Activated CD4-positive, alpha-beta T cell treated with anti-CD3 and anti-CD28 coated beads, Interleukin-2, amount 10 ng/mL, durations not matched to agents 7 days and 5 days (primary cell): ENCODE measurements around the gene SUMO2. TPM values are rescaled to one million over a fixed set of nuclear protein-coding genes. Genes with fewer than 3 reads are reported as not detected.
"Not testable (repeated sequence)": the region's sequence is repeated elsewhere in the genome, so short reads cannot be mapped to it uniquely, and the experiment has no call there.

Experiments used
- CTCF ChIA-PET: fragments of 350-600 bp; sonication (Branson Sonifier 250); formaldehyde crosslinking; loops from one replicate; lab custom pipeline; 2021; ENCODE audit warnings: antibody characterized with exemption; lab: Charles Lee
- POLR2A ChIA-PET: fragments of 350-600 bp; sonication (Branson Sonifier 250); formaldehyde crosslinking; loops from one replicate; lab custom pipeline; 2021; ENCODE audit warnings: antibody characterized with exemption; lab: Charles Lee
- DNase-seq: peaks from one replicate; pipeline ENCODE4 v3.0.0-alpha.2; 2020
- H3K27ac Mint-ChIP-seq: one replicate; pipeline ENCODE4 v1.8.0; 2021; ENCODE audit warnings: mild to moderate bottlenecking, moderate library complexity, mixed read lengths
- H3K27me3 Mint-ChIP-seq: one replicate; pipeline ENCODE4 v1.8.0; 2021; ENCODE audit warnings: mixed read lengths
- H3K36me3 Mint-ChIP-seq: one replicate; pipeline ENCODE4 v1.8.0; 2021; ENCODE audit warnings: low read depth, mixed read lengths
- H3K4me1 Mint-ChIP-seq: one replicate; pipeline ENCODE4 v1.8.0; 2021; ENCODE audit warnings: mixed read lengths
- H3K4me3 Mint-ChIP-seq: one replicate; pipeline ENCODE4 v1.8.0; 2021; ENCODE audit warnings: mild to moderate bottlenecking, moderate library complexity, mixed read lengths
- H3K9me3 Mint-ChIP-seq: one replicate; pipeline ENCODE4 v1.8.0; 2021; ENCODE audit warnings: mixed read lengths
- total RNA-seq, 2 experiments: library from RNA; stranded (reverse); gene quantifications; one replicate each; pipeline ENCODE4 v1.2.3, GENCODE V29; 2021

SUMO2 gene
- total RNA-seq, 2 experiments from 2014 or later: 527 to 642 TPM

- no peak overlapping the region for H3K27ac Mint-ChIP-seq
- POLR2A ChIA-PET: no interaction called here
- no peak overlapping the region for H3K4me3 Mint-ChIP-seq
Observed at GRCh38 chr17:75135452-75135851, 47.3 kb downstream of the SUMO2 start.

GRCh38 chr17:75133607-75134347 is 49.0 kb downstream of the SUMO2 start:
- DNase-seq, H3K27me3 Mint-ChIP-seq, H3K9me3 Mint-ChIP-seq: not testable (repeated sequence)
- Mint-ChIP-seq H3K4me3 (peak overlapping the region; percentile 7), H3K27ac (peak overlapping the region; percentile 60), H3K4me1 (peaks cover 30% of the 10 kb centered on the region), H3K36me3 (peaks cover 18% of the 10 kb centered on the region)
- POLR2A ChIA-PET: interaction anchor here (1.1 kb wide), 1 partner anchor 20 kb away, joined by 3 read pairs; no protein-coding TSS in a partner anchor
- CTCF ChIA-PET: interaction anchor here (0.7 to 13.8 kb wide), 4 partner anchors 8 to 74 kb away, joined by 3 to 150 read pairs (median 7); no protein-coding TSS in a partner anchor

More at GRCh38 chr17:75135452-75135851, 47.3 kb downstream of the SUMO2 start:
- peaks cover 28% of the 10 kb centered on the region for H3K4me1 Mint-ChIP-seq
- no peaks in the 10 kb centered on the region for H3K9me3 Mint-ChIP-seq
- CTCF ChIA-PET: interaction anchor here (0.6 to 13.8 kb wide), 3 partner anchors 9 to 20 kb away, joined by 3 to 150 read pairs (median 3); no protein-coding TSS in a partner anchor
- peaks cover 21% of the 10 kb centered on the region for H3K36me3 Mint-ChIP-seq
- no peak for DNase-seq
- no peaks in the 10 kb centered on the region for H3K27me3 Mint-ChIP-seq

- no peak for DNase-seq
- peaks cover 20% of the 10 kb centered on the region for H3K36me3 Mint-ChIP-seq
- H3K4me1 Mint-ChIP-seq: peaks cover 30% of the 10 kb centered on the region
- H3K27ac Mint-ChIP-seq: peak overlapping the region; percentile 54
- POLR2A ChIA-PET: interaction anchor here (1.1 kb wide), 1 partner anchor 19 kb away, joined by 3 read pairs; no protein-coding TSS in a partner anchor
- H3K4me3 Mint-ChIP-seq: peak overlapping the region; percentile 27
- H3K27me3 Mint-ChIP-seq: no peaks in the 10 kb centered on the region
- CTCF ChIA-PET: interaction anchor here (0.6 to 13.8 kb wide), 6 partner anchors 8 to 78 kb away, joined by 3 to 150 read pairs (median 6); no protein-coding TSS in a partner anchor
- no peaks in the 10 kb centered on the region for H3K9me3 Mint-ChIP-seq
Observed at GRCh38 chr17:75133001-75133400, 49.8 kb downstream of the SUMO2 start.

GRCh38 chr17:75132018-75133000 is 50.5 kb downstream of the SUMO2 start:
- Mint-ChIP-seq H3K36me3 (peaks cover 20% of the 10 kb centered on the region), H3K27ac (peak overlapping the region; percentile 88), H3K4me1 (peaks cover 30% of the 10 kb centered on the region), H3K4me3 (peak overlapping the region; percentile 78)
- not testable (repeated sequence) for H3K9me3 Mint-ChIP-seq, H3K27me3 Mint-ChIP-seq, DNase-seq
- POLR2A ChIA-PET: interaction anchor here (1.1 kb wide), 1 partner anchor 19 kb away, joined by 3 read pairs; no protein-coding TSS in a partner anchor
- CTCF ChIA-PET: interaction anchor here (0.6 to 13.8 kb wide), 20 partner anchors 9 to 1786 kb away, joined by 3 to 150 read pairs (median 4); partner anchors contain the start of gene MIF4GD

- Mint-ChIP-seq H3K9me3 (no peaks in the 10 kb centered on the region), H3K27ac (peak within 1 kb of the TSS; percentile 89), H3K4me1 (peaks cover 30% of the 10 kb centered on the region), H3K36me3 (peaks cover 19% of the 10 kb centered on the region), H3K27me3 (no peaks in the 10 kb centered on the region), H3K4me3 (peak within 1 kb of the TSS; percentile 83)
- ChIA-PET CTCF (interaction anchor here (0.5 to 13.8 kb wide), 22 partner anchors 8 to 1562 kb away, joined by 3 to 150 read pairs (median 4); no protein-coding TSS in a partner anchor), POLR2A (interaction anchor here (0.6 kb wide), 1 partner anchor 120 kb away, joined by 5 read pairs; no protein-coding TSS in a partner anchor)
- DNase-seq: peak; percentile 68
Observed at GRCh38 chr17:75131278-75132017, 51.3 kb downstream of the SUMO2 start, which contains the start of gene NT5C. NT5C (minus strand) TSS chr17:75131742; CDS start chr17:75131707, 35 bp downstream.

GRCh38 chr17:75130632-75131277 is 52.0 kb downstream of the SUMO2 start:
- Mint-ChIP-seq H3K4me1 (peaks cover 35% of the 10 kb centered on the region), H3K4me3 (peak overlapping the region; percentile 83), H3K27me3 (no peaks in the 10 kb centered on the region), H3K27ac (peak overlapping the region; percentile 89), H3K9me3 (no peaks in the 10 kb centered on the region), H3K36me3 (peaks cover 22% of the 10 kb centered on the region)
- CTCF ChIA-PET: interaction anchor here (0.5 to 13.8 kb wide), 19 partner anchors 10 to 169 kb away, joined by 3 to 150 read pairs (median 4); no protein-coding TSS in a partner anchor
- POLR2A ChIA-PET: interaction anchor here (0.6 kb wide), 1 partner anchor 119 kb away, joined by 5 read pairs; no protein-coding TSS in a partner anchor
- peak; percentile 55 for DNase-seq

- no peak overlapping the region for H3K27ac Mint-ChIP-seq
- H3K9me3 Mint-ChIP-seq: no peaks in the 10 kb centered on the region
- peak overlapping the region; percentile 83 for H3K4me3 Mint-ChIP-seq
- no peak for DNase-seq
- H3K4me1 Mint-ChIP-seq: peaks cover 41% of the 10 kb centered on the region
- ChIA-PET POLR2A (no interaction called here), CTCF (interaction anchor here (0.6 to 13.8 kb wide), 10 partner anchors 9 to 108 kb away, joined by 3 to 150 read pairs (median 6); no protein-coding TSS in a partner anchor)
- peaks cover 21% of the 10 kb centered on the region for H3K36me3 Mint-ChIP-seq
- no peaks in the 10 kb centered on the region for H3K27me3 Mint-ChIP-seq
Observed at GRCh38 chr17:75130059-75130631, 52.6 kb downstream of the SUMO2 start.

- ChIA-PET CTCF (interaction anchor here (0.6 to 13.8 kb wide), 5 partner anchors 10 to 70 kb away, joined by 3 to 150 read pairs (median 8); no protein-coding TSS in a partner anchor), POLR2A (no interaction called here)
- DNase-seq: no peak
- Mint-ChIP-seq H3K36me3 (peaks cover 21% of the 10 kb centered on the region), H3K4me1 (peaks cover 45% of the 10 kb centered on the region), H3K27me3 (no peaks in the 10 kb centered on the region), H3K4me3 (peak overlapping the region; percentile 51), H3K27ac (no peak overlapping the region), H3K9me3 (no peaks in the 10 kb centered on the region)
Observed at GRCh38 chr17:75129576-75129975, 53.2 kb downstream of the SUMO2 start.

GRCh38 chr17:75128694-75129505 is 53.9 kb downstream of the SUMO2 start:
- H3K27me3 Mint-ChIP-seq: no peaks in the 10 kb centered on the region
- H3K4me1 Mint-ChIP-seq: peaks cover 52% of the 10 kb centered on the region
- H3K9me3 Mint-ChIP-seq: peaks cover 4% of the 10 kb centered on the region
- ChIA-PET CTCF (interaction anchor here (1.2 to 13.8 kb wide), 4 partner anchors 9 to 41 kb away, joined by 3 to 150 read pairs (median 3); no protein-coding TSS in a partner anchor), POLR2A (no interaction called here)
- peak overlapping the region; percentile 51 for H3K4me3 Mint-ChIP-seq
- no peak for DNase-seq
- H3K27ac Mint-ChIP-seq: no peak overlapping the region
- peaks cover 28% of the 10 kb centered on the region for H3K36me3 Mint-ChIP-seq

- POLR2A ChIA-PET, H3K27me3 Mint-ChIP-seq, H3K4me3 Mint-ChIP-seq, DNase-seq, H3K9me3 Mint-ChIP-seq: not testable (repeated sequence)
- CTCF ChIA-PET: interaction anchor here (0.6 to 13.8 kb wide), 4 partner anchors 12 to 41 kb away, joined by 3 to 150 read pairs (median 4); no protein-coding TSS in a partner anchor
- Mint-ChIP-seq H3K4me1 (peaks cover 54% of the 10 kb centered on the region), H3K36me3 (peaks cover 29% of the 10 kb centered on the region), H3K27ac (peak overlapping the region; percentile 33)
Observed at GRCh38 chr17:75127936-75128335, 54.8 kb downstream of the SUMO2 start.
